Measurements from ENCODE around the gene AMN1. TPM values are rescaled to one million over a fixed set of nuclear protein-coding genes. Genes with fewer than 3 reads are reported as not detected.

AMN1 gene
- total and polyA plus RNA-seq, 3 donors from 2014 or later: 44.9 to 127 (median 51.1) TPM

DNA sequence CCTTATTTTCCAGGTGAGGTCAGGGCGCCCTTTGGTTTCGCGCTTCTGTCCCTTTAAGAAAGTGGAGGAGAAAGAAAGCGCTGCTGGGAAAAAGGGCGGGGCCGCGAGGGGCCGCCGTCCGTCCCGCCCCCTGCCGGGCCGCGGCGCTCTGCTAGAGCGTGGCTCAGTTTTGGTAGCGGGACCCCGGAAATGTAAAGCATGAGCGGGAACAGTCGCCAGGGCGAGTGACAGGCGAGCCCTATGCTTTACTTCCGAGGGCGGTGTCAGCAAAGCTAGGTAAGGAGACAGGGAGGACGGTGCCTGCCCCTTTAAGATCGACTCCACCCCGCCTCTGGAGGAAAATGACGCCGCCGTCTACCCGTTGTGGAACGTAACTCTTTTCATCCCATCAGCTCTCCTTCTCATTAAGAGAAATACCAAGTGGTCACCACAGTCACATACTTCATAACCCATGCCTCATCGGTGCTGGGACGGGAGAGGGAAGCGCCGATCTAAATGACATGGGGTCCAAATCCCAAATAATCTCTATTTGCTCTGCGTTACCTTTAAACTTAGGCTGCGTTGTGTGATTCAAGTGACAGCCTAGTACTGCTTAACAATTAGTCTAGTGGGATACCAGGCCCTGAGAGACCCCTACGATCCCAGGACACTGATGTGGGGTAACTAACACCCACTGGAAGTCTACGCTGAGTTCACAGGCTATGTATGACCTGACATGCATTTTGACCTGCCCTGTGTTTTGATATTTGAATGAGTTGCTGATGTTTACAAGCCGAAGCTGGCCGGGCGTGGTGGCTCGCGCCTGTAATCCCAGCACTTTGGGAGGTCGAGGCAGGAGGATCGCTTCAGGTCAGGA lies 69.5 kb downstream of the AMN1 start, which contains the start of gene ETFBKMT:
Gene ETFBKMT (plus strand): TSS at position 602 of the 856 bp plus-strand sequence. CDS start 2,266 bp downstream, outside the sequence.
- H3K36me3 ChIP-seq (ENCODE audit: low read depth, missing control alignments): no peaks in the 10 kb centered on the region
- TF ChIP-seq CTCF (IDR thresholded peaks at IDR 0.05): peak; percentile 31 to 83 (median 66)
- TF ChIP-seq POLR2A (IDR thresholded peaks at IDR 0.05): no peak
- H3K27me3 ChIP-seq: no peaks in the 10 kb centered on the region
- H3K9me3 ChIP-seq: no peaks in the 10 kb centered on the region
- WGBS, 2 donors: 1 to 2% methylated on average over 43 to 47 of the region's 47 CpGs
- peak; percentile 94 for DNase-seq
- intact Hi-C loops (cut with DNase I; ENCODE audit: low total_unique reads): no loop called here
- H3K27ac ChIP-seq: peak within 1 kb of the TSS; percentile 94 to 96
- H3K4me3 ChIP-seq: peak within 1 kb of the TSS; percentile 72 to 84
- no peaks in the 10 kb centered on the region for H3K4me1 ChIP-seq

- WGBS, 2 donors: 11 to 18% methylated on average over 11 of the region's 11 CpGs
- TF ChIP-seq POLR2A (IDR thresholded peaks at IDR 0.05): no peak
- TF ChIP-seq CTCF (IDR thresholded peaks at IDR 0.05): no peak
- intact Hi-C loops (cut with DNase I; ENCODE audit: low total_unique reads): no loop called here
- Histone ChIP-seq H3K27me3 (no peaks in the 10 kb centered on the region), H3K9me3 (no peaks in the 10 kb centered on the region), H3K4me1 (no peaks in the 10 kb centered on the region), H3K36me3 (ENCODE audit: low read depth, missing control alignments) (no peaks in the 10 kb centered on the region), H3K27ac (peak overlapping the region in 1 of 2 donors; percentile 94), H3K4me3 (peak overlapping the region; percentile 72 to 84)
- no peak for DNase-seq
These were observed 70.2 kb downstream of the AMN1 start for GRCh38 chr12:31658471-31659086.

- H3K27me3 ChIP-seq: no peaks in the 10 kb centered on the region
- no peaks in the 10 kb centered on the region for H3K9me3 ChIP-seq
- intact Hi-C loops (cut with DNase I; ENCODE audit: low total_unique reads): no loop called here
- H3K27ac ChIP-seq: no peak overlapping the region
- H3K36me3 ChIP-seq (ENCODE audit: low read depth, missing control alignments): no peaks in the 10 kb centered on the region
- 90 to 96% methylated on average over 1 of the region's 1 CpG for WGBS, 2 donors
- no peak for DNase-seq
- H3K4me1 ChIP-seq: no peaks in the 10 kb centered on the region
- TF ChIP-seq CTCF (IDR thresholded peaks at IDR 0.05): no peak
- TF ChIP-seq POLR2A (IDR thresholded peaks at IDR 0.05): no peak
- no peak overlapping the region for H3K4me3 ChIP-seq
These were observed 73.0 kb downstream of the AMN1 start for GRCh38 chr12:31655792-31656191.

GRCh38 chr12:31655208-31655607 lies 73.6 kb downstream of the AMN1 start:
- intact Hi-C loops (cut with DNase I; ENCODE audit: low total_unique reads): no loop called here
- 66 to 80% methylated on average over 4 of the region's 4 CpGs for WGBS, 2 donors

More at GRCh38 chr12:31655208-31655607, 73.6 kb downstream of the AMN1 start:
- Histone ChIP-seq H3K4me1 (peaks cover 5% of the 10 kb centered on the region), H3K36me3 (ENCODE audit: low read depth, missing control alignments) (no peaks in the 10 kb centered on the region), H3K27ac (no peak overlapping the region), H3K4me3 (no peak overlapping the region), H3K27me3 (no peaks in the 10 kb centered on the region), H3K9me3 (no peaks in the 10 kb centered on the region)
- no peak for TF ChIP-seq CTCF (IDR thresholded peaks at IDR 0.05)
- TF ChIP-seq POLR2A (IDR thresholded peaks at IDR 0.05): no peak
- DNase-seq: no peak

Measured in testis (tissue), 3 donors.